GM18498 (cell line): Measurements from ENCODE around the gene WWOX.

Experiments
- ATAC-seq: cut with Tn5 transposase; IDR thresholded peaks from one replicate; pipeline ENCODE4 v1.9.1; 2021; ENCODE audit warnings: mild to moderate bottlenecking, moderate library complexity; ENCODE audit not compliant: unreplicated experiment

The WWOX gene

GRCh38 chr16:78425891-78426510 is 326.5 kb downstream of the WWOX start:
- ATAC-seq, result no peak

- no peak for ATAC-seq
These were observed 328.7 kb downstream of the WWOX start for GRCh38 chr16:78428193-78428592.

GRCh38 chr16:78430281-78430680 is 330.8 kb downstream of the WWOX start:
- no peak for ATAC-seq

- ATAC-seq, result no peak
These were observed 331.7 kb downstream of the WWOX start for GRCh38 chr16:78431004-78431670.

GRCh38 chr16:78431701-78432100 is 332.2 kb downstream of the WWOX start:
- ATAC-seq, result no peak

GRCh38 chr16:78432451-78432850 is 333.0 kb downstream of the WWOX start:
- ATAC-seq, result no peak

- ATAC-seq, result no peak
These were observed 333.7 kb downstream of the WWOX start for GRCh38 chr16:78433116-78433515.

GRCh38 chr16:78434401-78434800 is 334.9 kb downstream of the WWOX start:
- no peak for ATAC-seq

GRCh38 chr16:78435260-78435659 is 335.8 kb downstream of the WWOX start:
- ATAC-seq, result no peak

GRCh38 chr16:78436023-78436422 is 336.6 kb downstream of the WWOX start:
- no peak for ATAC-seq

- no peak for ATAC-seq
These were observed 337.4 kb downstream of the WWOX start for GRCh38 chr16:78436846-78437245.

- ATAC-seq, result peak; percentile 60
These were observed 338.0 kb downstream of the WWOX start for GRCh38 chr16:78437352-78437968.

GRCh38 chr16:78438219-78438618 is 338.8 kb downstream of the WWOX start:
- ATAC-seq, result no peak

GRCh38 chr16:78438632-78439031 is 339.2 kb downstream of the WWOX start:
- ATAC-seq, result no peak

- no peak for ATAC-seq
These were observed 340.2 kb downstream of the WWOX start for GRCh38 chr16:78439646-78440045.

- no peak for ATAC-seq
These were observed 341.8 kb downstream of the WWOX start for GRCh38 chr16:78441298-78441697.

GRCh38 chr16:78443542-78444364 is 344.3 kb downstream of the WWOX start:
- ATAC-seq, result no peak

- ATAC-seq, result no peak
These were observed 346.4 kb downstream of the WWOX start for GRCh38 chr16:78445818-78446217.

- no peak for ATAC-seq
These were observed 347.0 kb downstream of the WWOX start for GRCh38 chr16:78446486-78446885.

GRCh38 chr16:78446992-78447563 is 347.6 kb downstream of the WWOX start:
- no peak for ATAC-seq

- no peak for ATAC-seq
These were observed 349.3 kb downstream of the WWOX start for GRCh38 chr16:78448658-78449271.
